Tongue (tissue), 2 donors: Measurements from ENCODE around the gene TFDP1. TPM values are rescaled to one million over a fixed set of nuclear protein-coding genes. Genes with fewer than 3 reads are reported as not detected.
"Not testable (repeated sequence)": the region's sequence is repeated elsewhere in the genome, so short reads cannot be mapped to it uniquely, and the experiment has no call there.

Source experiments
- DNase-seq: peaks from one replicate; pipeline ENCODE4 v3.0.0-alpha.2; 2015
- total RNA-seq: library from RNA; depleted of rRNA; stranded (reverse); fragments of >200 nt; gene quantifications from one replicate; pipeline ENCODE4 v1.2.3, GENCODE V29; 2014

Gene TFDP1
- total RNA-seq, 1 donor from 2014 or later: 60.5 TPM

DNA sequence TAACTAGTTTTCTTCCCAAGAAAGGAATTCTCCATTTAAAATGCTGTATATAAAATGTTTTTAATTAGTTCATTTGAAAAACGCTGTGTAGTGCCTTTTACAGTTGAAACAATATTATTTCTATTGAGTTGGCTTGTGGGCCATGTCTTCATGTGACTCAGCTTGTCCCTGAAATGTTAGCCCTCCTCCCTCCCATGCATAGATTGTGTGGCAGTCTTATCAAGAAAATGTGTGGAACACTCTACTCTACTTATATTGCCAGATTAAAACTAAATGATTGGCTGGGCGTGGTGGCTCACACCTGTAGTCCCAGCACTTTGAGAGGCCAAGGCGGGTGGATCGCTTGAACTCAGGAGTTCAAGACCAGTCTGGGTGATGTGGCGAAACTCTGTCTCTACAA lies 33.4 kb downstream of the TFDP1 start:
- no peak for DNase-seq

DNA sequence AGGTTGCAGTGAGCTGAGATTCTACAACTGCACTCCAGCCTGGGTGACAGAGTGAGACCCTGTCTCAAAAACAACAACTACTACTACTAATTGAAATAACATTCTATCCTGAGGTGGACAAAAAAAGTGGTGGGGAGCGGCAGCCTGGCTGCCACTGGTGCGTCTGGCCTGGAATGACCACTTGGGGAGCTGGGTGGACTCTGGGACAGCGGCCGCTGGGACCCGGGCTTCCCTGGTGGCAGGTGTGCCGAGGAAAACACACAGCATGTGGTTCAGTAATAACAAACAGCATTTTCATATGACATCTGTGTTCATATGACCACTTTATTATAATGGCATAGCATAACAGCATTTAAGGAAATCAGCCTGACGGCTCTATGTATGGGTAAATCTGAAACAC lies 33.9 kb downstream of the TFDP1 start:
- no peak for DNase-seq

DNA sequence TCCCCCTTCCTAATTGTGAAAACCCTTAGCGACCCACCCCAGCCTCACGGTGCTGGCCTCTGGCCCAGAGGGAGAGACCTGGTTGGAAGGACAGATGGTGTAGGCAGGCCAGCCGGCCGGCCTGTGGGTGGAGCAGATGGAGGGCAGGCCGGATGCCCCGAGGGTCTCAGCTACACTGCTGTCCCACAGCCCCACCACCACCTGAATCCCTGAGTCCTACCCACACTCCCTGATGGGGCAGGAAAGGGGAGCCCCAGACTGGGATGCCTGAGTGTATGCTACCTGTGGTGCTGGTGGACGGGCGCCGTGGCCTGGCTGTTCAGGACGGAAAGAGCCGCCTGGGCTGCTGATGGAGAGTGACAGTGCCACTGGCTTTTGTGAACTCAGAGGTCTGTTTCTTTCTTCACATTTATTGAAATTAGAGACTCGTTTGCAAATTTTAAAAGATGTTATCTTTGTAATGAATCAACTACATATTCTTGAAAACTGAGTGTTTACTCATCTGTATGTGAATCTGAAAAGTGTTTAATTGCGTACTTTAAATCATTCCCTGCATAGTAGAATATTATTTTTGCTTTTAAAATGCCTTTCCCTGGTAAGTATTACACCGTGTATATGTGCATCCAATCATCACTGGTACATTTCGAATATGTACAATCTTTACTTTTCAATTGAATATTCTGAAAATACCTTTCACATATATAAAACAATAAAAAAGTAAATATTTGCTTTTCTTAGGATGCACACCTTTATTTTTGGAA lies 35.7 kb downstream of the TFDP1 start:
- no peak for DNase-seq

GRCh38 chr13:113621046-113621445 lies 36.5 kb downstream of the TFDP1 start:
- DNase-seq: no peak

GRCh38 chr13:113621498-113621897 lies 36.9 kb downstream of the TFDP1 start:
- DNase-seq: not testable (repeated sequence)

- not testable (repeated sequence) for DNase-seq
Observed at GRCh38 chr13:113621986-113622550, 37.5 kb downstream of the TFDP1 start.

GRCh38 chr13:113622791-113623490 lies 38.4 kb downstream of the TFDP1 start:
- no peak for DNase-seq

DNA sequence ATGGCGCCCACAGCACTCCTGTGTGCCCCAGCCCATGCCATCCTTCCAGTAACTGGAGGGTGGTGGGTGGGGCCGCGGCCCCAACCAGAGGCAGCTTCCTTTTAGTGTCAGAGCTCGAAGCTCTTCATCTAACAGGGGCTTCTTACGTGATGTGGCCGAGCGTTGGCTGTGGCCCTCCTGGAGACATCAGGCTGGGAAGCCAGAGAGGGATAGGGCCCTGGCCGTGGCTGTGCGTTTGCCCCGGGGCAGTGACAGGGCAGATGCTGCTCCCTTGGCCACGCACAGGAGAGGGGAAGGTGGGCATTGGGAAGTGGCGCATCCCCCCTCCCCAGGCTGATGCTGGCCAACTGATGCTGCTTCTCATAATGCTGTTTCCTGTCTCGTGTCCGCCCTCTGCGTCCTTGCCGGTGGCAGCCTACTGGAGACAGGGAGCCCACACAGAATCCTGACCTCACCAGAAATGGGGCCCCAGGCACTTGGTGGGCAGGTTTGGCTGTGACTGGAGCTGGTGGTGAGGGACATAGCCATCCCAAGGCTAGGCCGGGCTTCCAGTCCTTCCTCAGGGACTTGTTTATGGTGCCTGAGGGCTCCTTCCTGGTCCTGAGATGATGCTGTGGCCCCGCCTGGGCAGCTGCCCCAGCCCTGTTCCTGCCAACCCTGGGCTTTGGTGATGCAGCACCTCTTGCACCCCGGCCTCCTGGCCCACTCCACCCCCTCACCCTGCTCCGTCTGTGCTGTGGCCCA lies 39.1 kb downstream of the TFDP1 start:
- DNase-seq: no peak

DNA sequence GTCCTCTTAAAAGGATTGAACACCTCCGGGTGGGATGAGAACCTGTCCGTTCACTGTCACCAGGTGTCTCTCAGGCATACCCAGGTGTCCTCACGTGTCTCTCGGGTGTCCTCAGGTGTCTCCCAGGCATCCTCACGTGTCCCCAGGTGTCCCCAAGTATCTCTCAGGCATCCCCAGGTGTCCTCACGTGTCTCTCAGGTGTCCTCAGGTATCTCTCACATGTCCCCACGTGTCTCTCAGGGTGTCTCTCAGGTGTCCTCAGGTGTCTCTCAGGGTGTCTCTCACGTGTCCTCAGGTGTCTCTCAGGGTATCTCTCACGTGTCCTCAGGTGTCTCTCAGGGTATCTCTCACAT lies 39.7 kb downstream of the TFDP1 start:
- no peak for DNase-seq

DNA sequence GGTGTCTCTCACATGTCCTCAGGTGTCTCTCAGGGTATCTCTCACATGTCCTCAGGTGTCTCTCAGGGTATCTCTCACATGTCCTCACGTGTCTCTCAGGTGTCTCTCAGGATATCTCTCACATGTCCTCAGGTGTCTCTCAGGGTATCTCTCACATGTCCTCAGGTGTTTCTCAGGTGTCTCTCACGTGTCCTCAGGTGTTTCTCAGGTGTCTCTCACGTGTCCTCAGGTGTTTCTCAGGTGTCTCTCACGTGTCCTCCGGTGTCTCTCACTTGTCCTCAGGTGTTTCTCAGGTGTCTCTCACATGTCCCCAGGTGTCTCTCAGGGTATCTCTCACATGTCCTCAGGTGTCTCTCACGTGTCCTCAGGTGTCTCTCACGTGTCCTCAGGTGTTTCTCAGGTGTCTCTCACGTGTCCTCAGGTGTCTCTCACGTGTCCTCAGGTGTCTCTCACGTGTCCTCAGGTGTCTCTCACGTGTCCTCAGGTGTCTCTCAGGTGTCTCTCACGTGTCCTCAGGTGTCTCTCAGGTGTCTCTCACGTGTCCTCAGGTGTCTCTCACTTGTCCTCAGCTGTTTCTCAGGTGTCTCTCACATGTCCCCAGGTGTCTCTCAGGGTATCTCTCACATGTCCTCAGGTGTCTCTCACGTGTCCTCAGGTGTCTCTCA lies 40.2 kb downstream of the TFDP1 start:
- DNase-seq: not testable (repeated sequence)

DNA sequence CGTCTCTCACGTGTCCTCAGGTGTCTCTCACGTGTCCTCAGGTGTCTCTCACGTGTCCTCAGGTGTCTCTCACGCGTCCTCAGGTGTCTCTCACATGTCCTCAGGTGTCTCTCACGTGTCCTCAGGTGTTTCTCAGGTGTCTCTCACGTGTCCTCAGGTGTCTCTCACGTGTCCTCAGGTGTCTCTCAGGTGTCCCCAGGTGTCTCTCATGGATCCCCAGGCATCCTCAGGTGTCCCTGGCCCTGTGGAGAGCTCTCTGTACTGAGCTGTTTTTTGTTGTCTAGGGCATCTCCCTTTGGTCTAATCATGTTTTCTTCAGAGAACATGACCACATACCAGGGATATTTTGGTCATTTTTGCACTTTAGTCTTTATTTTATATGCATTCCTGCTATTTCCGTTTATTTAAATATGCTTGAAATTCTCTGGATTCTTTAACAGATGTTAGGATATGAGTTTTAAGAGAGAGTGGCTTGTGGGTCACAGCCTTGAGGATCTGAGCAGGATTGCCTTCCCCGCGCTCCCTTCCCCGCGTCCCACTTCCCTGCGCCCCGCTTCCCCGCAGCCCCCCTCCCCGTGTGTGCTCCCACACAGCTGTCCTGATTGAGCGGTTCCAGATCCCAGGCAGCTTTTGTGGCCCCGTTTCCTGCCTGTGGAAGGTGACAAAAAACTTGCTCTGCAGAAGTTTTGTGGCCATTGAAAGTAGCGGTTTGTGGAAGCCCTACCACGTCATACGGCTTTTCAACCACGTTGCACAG lies 41.6 kb downstream of the TFDP1 start:
- no peak for DNase-seq

DNA sequence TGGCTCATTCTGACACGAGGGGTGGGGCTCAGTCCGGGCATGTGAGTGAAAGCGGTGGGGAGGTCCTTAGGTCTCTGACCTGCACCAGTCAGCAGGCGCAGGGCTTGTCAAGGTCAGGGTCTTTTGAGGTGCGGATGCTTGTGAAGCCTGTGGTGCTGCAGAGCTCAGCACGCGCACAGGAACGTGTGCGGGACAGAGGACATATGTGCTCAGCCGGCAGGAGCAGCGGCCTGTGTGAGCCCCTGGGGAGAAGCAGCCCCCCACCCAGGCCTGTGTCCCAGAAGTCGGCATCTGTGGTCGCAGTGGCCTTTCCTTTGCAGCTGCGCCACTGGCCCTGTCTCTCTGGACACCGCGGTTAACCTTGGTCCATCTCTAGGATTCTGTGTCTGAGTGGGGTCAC lies 42.6 kb downstream of the TFDP1 start:
- DNase-seq: no peak

DNA sequence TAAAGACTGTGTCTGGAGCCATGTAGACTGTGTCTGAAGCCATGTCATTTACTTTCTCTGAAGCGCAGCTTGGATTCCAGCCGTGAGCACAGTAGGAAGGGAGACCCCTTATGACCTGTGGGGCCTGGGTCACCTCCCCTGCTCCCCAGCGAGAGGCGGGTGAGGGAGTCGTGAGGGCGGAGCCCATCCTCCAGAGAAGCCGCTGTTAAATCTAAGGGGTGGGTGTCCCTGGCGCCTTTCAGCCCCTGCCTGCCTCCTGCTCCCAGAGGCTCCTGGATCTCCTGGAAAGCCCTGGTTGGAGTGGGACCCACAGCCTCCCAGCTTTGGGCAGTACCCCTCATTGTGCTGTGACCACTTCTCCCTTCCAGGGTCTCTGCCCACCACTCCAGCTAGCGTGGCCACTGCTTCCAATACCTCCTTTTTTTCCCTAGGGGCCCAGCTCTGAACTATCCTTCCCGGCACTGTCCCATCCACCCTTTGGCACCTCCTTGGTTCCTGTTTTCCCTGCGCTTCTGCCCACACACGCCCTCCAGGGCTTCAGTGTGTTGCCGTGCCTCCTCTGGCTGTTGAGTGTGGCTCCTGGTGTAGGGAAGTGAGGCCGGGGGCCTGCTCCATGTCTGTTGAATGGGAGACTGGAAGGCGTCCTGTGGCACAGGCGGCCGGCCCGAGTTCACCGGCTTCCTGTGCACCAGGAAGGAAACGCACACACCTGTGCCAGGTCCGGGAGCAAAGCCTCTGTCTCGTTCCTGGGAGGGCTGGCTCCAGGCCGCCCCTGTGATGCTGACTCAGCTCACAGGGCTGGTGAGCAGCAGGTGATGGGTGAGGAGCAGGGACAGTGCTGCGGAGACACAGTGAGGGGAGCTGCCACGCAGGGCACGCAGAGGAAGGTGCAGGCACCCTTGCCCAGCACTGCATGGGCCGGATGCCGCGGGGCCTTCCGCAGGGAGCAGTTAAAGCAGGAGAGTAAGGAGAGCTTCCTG lies 44.0 kb downstream of the TFDP1 start:
- no peak for DNase-seq

DNA sequence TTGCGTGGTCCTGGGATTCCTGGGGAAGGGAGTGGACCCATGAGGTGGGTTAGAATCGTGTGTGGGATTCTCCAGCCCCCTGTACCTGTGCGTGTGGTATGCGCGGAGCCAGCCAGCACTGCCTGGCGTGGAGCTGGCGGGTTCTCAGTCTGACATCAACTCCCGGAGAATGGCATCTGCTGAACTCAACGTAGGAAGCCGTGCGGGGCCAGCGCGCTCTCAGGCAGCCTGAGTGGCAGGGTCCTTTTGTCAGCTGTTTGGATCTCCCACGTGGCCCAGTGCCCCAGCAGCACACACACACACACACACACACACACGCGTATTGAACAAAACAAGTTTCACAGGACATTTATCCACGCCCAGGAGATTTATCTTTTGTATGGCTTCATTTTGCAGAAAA lies 45.3 kb downstream of the TFDP1 start:
- DNase-seq: peak; percentile 41

GRCh38 chr13:113630296-113630695 lies 45.7 kb downstream of the TFDP1 start:
- DNase-seq: no peak

GRCh38 chr13:113630804-113631203 lies 46.3 kb downstream of the TFDP1 start:
- DNase-seq: no peak

DNA sequence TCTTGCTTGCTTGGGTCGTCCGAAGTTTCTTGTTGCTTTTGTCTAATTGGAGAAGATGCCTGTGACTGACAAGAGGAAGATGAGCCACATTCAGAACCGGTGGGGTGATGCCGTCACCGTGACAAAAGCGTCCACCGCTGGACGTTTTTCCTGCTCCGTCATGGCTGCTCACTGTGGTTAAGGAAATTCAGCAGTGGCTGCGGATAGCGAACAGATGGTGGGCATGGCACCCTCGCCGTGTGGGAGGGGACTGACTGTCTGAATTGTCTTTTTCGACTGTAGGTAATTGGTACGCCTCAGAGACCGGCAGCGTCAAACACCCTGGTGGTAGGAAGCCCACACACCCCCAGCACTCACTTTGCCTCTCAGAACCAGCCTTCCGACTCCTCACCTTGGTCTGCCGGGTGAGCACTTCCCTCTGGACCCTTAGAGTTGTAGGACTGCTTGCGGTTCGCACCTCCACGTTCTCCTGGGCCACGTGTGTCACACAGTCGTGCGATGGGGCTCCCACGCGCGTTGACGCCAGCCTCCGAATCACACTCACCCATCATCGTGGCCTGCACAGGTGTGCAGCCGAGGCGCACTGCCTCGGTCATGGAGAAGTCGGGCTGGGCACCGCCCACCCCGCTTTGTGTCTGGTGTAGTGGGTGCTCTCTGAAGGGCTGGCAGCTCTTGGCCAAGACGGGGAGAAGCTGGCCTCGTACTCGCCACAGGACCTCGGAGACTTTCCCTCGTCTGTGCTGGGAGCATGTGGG lies 47.0 kb downstream of the TFDP1 start:
- DNase-seq: no peak

- DNase-seq: no peak
Observed at GRCh38 chr13:113632706-113633484, 48.3 kb downstream of the TFDP1 start.

DNA sequence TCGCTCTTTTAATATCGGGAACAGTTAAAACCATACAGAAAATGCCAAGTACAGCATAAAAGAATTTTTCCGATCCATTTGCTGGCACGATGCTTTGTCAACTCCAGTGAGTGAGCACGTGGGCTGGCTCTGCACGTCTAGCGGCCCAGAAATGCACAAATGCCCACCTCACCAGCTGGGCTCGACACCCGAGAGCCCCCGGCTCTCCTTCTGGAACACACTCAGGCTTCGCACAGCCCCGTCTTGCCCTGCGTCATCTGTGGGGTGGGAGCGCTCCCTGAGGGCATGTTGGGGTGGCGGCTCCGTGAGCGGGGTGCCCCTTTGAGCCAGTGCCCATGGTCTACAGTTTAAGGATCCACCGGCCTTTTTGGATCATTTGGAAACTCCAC lies 48.9 kb downstream of the TFDP1 start:
- DNase-seq: no peak
